Body of pancreas (tissue), 4 donors: ENCODE data around the gene POLR3K.

Source experiments
- POLR2A ChIP-seq, 3 donors: fragments of 450-650 bp; IDR thresholded peaks; one replicate each; pipeline ENCODE4 v1.6.1; 2016; ENCODE audit warnings: antibody characterized with exemption in 3 of 3, mild to moderate bottlenecking in 2 of 3
- TF ChIP-seq, protein P1 (sequence below), 7 experiments: fragments of 450-650 bp in 4 of 7; fragments of 200-600 bp in 3 of 7; sonication (generic) in 3 of 7; IDR thresholded peaks; one replicate each; pipeline ENCODE4 v1.5.1; 2016 to 2019; ENCODE audit warnings: antibody characterized with exemption in 7 of 7

DNA sequence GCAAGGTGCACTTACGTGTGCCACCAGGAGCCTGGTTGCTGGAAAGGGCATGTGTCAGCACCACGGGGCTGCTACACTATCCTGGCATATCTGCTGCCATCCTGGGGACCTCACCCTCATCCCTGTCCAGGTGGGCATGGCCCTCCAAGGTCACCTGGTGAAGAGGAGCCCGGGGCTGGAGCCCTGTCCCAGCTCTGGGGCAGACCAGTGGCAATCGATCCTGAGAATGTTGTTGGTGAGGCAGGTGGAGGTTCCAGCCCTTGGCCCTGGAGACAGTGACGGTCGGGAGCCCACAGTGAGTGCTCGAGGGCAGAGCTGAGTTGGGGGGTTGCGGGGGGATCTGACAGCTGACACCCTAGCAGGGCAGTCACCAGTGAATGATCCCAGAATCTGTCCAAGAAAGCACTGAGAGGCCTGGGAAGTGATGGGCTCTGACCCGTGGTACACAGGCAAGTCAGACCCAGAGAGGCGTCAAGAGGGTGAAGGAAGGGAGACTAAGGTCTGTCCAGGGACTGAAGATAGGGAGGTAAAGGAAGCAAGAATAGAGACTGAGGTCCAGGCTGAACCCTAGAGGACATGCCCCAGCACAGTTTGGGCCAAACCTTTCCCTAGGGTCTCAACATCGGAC, 17.6 kb downstream of the POLR3K start:
- TF ChIP-seq, protein P1, sequence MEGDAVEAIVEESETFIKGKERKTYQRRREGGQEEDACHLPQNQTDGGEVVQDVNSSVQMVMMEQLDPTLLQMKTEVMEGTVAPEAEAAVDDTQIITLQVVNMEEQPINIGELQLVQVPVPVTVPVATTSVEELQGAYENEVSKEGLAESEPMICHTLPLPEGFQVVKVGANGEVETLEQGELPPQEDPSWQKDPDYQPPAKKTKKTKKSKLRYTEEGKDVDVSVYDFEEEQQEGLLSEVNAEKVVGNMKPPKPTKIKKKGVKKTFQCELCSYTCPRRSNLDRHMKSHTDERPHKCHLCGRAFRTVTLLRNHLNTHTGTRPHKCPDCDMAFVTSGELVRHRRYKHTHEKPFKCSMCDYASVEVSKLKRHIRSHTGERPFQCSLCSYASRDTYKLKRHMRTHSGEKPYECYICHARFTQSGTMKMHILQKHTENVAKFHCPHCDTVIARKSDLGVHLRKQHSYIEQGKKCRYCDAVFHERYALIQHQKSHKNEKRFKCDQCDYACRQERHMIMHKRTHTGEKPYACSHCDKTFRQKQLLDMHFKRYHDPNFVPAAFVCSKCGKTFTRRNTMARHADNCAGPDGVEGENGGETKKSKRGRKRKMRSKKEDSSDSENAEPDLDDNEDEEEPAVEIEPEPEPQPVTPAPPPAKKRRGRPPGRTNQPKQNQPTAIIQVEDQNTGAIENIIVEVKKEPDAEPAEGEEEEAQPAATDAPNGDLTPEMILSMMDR (IDR thresholded peaks at IDR 0.05), result no peak
- TF ChIP-seq POLR2A (IDR thresholded peaks at IDR 0.05), result no peak
